SU-DHL-6 (cell line): ENCODE data around the gene DCLK1.

Experiments used
- EZH2phosphoT487 ChIP-seq: fragments of 200-600 bp; sonication (generic), shearing (Covaris generic); conservative IDR thresholded peaks from 2 replicates; pipeline ENCODE4 v1.6.1; 2018; ENCODE audit warnings: mild to moderate bottlenecking, antibody characterized with exemption, low read length, moderate library complexity, mixed read lengths
- TF ChIP-seq, protein P1 (sequence below): fragments of 200-600 bp; sonication (generic); IDR thresholded peaks from one replicate; pipeline ENCODE4 v1.5.1; 2017; ENCODE audit warnings: antibody characterized with exemption, mild to moderate bottlenecking, low read length, moderate library complexity; ENCODE audit not compliant: insufficient read depth, poor library complexity, severe bottlenecking

- TF ChIP-seq, protein P1, sequence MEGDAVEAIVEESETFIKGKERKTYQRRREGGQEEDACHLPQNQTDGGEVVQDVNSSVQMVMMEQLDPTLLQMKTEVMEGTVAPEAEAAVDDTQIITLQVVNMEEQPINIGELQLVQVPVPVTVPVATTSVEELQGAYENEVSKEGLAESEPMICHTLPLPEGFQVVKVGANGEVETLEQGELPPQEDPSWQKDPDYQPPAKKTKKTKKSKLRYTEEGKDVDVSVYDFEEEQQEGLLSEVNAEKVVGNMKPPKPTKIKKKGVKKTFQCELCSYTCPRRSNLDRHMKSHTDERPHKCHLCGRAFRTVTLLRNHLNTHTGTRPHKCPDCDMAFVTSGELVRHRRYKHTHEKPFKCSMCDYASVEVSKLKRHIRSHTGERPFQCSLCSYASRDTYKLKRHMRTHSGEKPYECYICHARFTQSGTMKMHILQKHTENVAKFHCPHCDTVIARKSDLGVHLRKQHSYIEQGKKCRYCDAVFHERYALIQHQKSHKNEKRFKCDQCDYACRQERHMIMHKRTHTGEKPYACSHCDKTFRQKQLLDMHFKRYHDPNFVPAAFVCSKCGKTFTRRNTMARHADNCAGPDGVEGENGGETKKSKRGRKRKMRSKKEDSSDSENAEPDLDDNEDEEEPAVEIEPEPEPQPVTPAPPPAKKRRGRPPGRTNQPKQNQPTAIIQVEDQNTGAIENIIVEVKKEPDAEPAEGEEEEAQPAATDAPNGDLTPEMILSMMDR = no peak
- no peak for TF ChIP-seq EZH2phosphoT487
Measured at GRCh38 chr13:35808846-35809245, 322.3 kb downstream of the DCLK1 start.
